ENCODE results near the gene WDR1. TPM values are rescaled to one million over a fixed set of nuclear protein-coding genes. Genes with fewer than 3 reads are reported as not detected.

WDR1 gene
- total and polyA plus RNA-seq, 4 donors: 159 to 593 (median 273) TPM

GRCh38 chr4:10140866-10141759, 24.5 kb upstream of the WDR1 start:
- Histone ChIP-seq H3K36me3 (ENCODE audit: control insufficient read depth in 1 of 2, insufficient read depth in 2 of 2, low read length in 1 of 2) (no peaks in the 10 kb centered on the region), H3K4me1 (ENCODE audit: control insufficient read depth in 1 of 2, insufficient read depth in 2 of 2, low read length in 2 of 2) (no peaks in the 10 kb centered on the region), H3K27ac (ENCODE audit: low read depth in 1 of 2, low read length in 2 of 2) (no peak overlapping the region), H3K9me3 (ENCODE audit: control insufficient read depth, low read length) (no peaks in the 10 kb centered on the region), H3K4me3 (ENCODE audit: low read length in 2 of 2) (no peak overlapping the region), H3K27me3 (ENCODE audit: control insufficient read depth in 1 of 2, insufficient read depth in 2 of 2, low read length in 1 of 2) (no peaks in the 10 kb centered on the region)
- ATAC-seq (ENCODE audit: low FRiP score) (no peak), DNase-seq (no peak)
- 46 to 47% methylated on average over 10 of the region's 10 CpGs for WGBS, 2 donors
- intact Hi-C loops (cut with DNase I): no loop called here

GRCh38 chr4:10139518-10139917, 22.9 kb upstream of the WDR1 start:
- Histone ChIP-seq H3K27ac (ENCODE audit: low read depth in 1 of 2, low read length in 2 of 2) (no peak overlapping the region), H3K4me3 (ENCODE audit: low read length in 2 of 2) (no peak overlapping the region), H3K27me3 (ENCODE audit: control insufficient read depth in 1 of 2, insufficient read depth in 2 of 2, low read length in 1 of 2) (no peaks in the 10 kb centered on the region), H3K9me3 (ENCODE audit: control insufficient read depth, low read length) (no peaks in the 10 kb centered on the region), H3K4me1 (ENCODE audit: control insufficient read depth in 1 of 2, insufficient read depth in 2 of 2, low read length in 2 of 2) (no peaks in the 10 kb centered on the region), H3K36me3 (ENCODE audit: control insufficient read depth in 1 of 2, insufficient read depth in 2 of 2, low read length in 1 of 2) (no peaks in the 10 kb centered on the region)
- ATAC-seq (ENCODE audit: low FRiP score) (no peak), DNase-seq (no peak)
- WGBS, 2 donors: 86 to 89% methylated on average over 2 of the region's 2 CpGs
- intact Hi-C loops (cut with DNase I): no loop called here

- intact Hi-C loops (cut with DNase I): no loop called here
- H3K4me1 ChIP-seq (ENCODE audit: control insufficient read depth in 1 of 2, insufficient read depth in 2 of 2, low read length in 2 of 2): no peaks in the 10 kb centered on the region
- WGBS, 2 donors: 50 to 52% methylated on average over 3 of the region's 3 CpGs
- no peak overlapping the region for H3K4me3 ChIP-seq (ENCODE audit: low read length in 2 of 2)
- no peaks in the 10 kb centered on the region for H3K36me3 ChIP-seq (ENCODE audit: control insufficient read depth in 1 of 2, insufficient read depth in 2 of 2, low read length in 1 of 2)
- no peaks in the 10 kb centered on the region for H3K9me3 ChIP-seq (ENCODE audit: control insufficient read depth, low read length)
- no peaks in the 10 kb centered on the region for H3K27me3 ChIP-seq (ENCODE audit: control insufficient read depth in 1 of 2, insufficient read depth in 2 of 2, low read length in 1 of 2)
- DNase-seq: no peak
- no peak overlapping the region for H3K27ac ChIP-seq (ENCODE audit: low read depth in 1 of 2, low read length in 2 of 2)
- no peak for ATAC-seq (ENCODE audit: low FRiP score)
Measured at GRCh38 chr4:10135260-10135659, 18.7 kb upstream of the WDR1 start.

- Histone ChIP-seq H3K36me3 (ENCODE audit: control insufficient read depth in 1 of 2, insufficient read depth in 2 of 2, low read length in 1 of 2) (no peaks in the 10 kb centered on the region), H3K4me1 (ENCODE audit: control insufficient read depth in 1 of 2, insufficient read depth in 2 of 2, low read length in 2 of 2) (no peaks in the 10 kb centered on the region), H3K4me3 (ENCODE audit: low read length in 2 of 2) (no peak overlapping the region), H3K9me3 (ENCODE audit: control insufficient read depth, low read length) (no peaks in the 10 kb centered on the region), H3K27me3 (ENCODE audit: control insufficient read depth in 1 of 2, insufficient read depth in 2 of 2, low read length in 1 of 2) (no peaks in the 10 kb centered on the region), H3K27ac (ENCODE audit: low read depth in 1 of 2, low read length in 2 of 2) (no peak overlapping the region)
- DNase-seq: no peak
- WGBS, 2 donors: 95 to 96% methylated on average over 5 of the region's 5 CpGs
- ATAC-seq (ENCODE audit: low FRiP score): no peak
- intact Hi-C loops (cut with DNase I): no loop called here
Measured at GRCh38 chr4:10134141-10134540, 17.5 kb upstream of the WDR1 start.

- Histone ChIP-seq H3K4me3 (ENCODE audit: low read length in 2 of 2) (no peak overlapping the region), H3K36me3 (ENCODE audit: control insufficient read depth in 1 of 2, insufficient read depth in 2 of 2, low read length in 1 of 2) (no peaks in the 10 kb centered on the region), H3K27me3 (ENCODE audit: control insufficient read depth in 1 of 2, insufficient read depth in 2 of 2, low read length in 1 of 2) (no peaks in the 10 kb centered on the region), H3K4me1 (ENCODE audit: control insufficient read depth in 1 of 2, insufficient read depth in 2 of 2, low read length in 2 of 2) (no peaks in the 10 kb centered on the region), H3K9me3 (ENCODE audit: control insufficient read depth, low read length) (no peaks in the 10 kb centered on the region), H3K27ac (ENCODE audit: low read depth in 1 of 2, low read length in 2 of 2) (no peak overlapping the region)
- intact Hi-C loops (cut with DNase I): no loop called here
- DNase-seq: no peak
- ATAC-seq (ENCODE audit: low FRiP score): no peak
- 89 to 93% methylated on average over 10 of the region's 10 CpGs for WGBS, 2 donors
Measured at GRCh38 chr4:10131202-10131601, 14.6 kb upstream of the WDR1 start.

- Histone ChIP-seq H3K4me3 (ENCODE audit: low read length in 2 of 2) (no peak overlapping the region), H3K27ac (ENCODE audit: low read depth in 1 of 2, low read length in 2 of 2) (no peak overlapping the region), H3K9me3 (ENCODE audit: control insufficient read depth, low read length) (no peaks in the 10 kb centered on the region), H3K36me3 (ENCODE audit: control insufficient read depth in 1 of 2, insufficient read depth in 2 of 2, low read length in 1 of 2) (no peaks in the 10 kb centered on the region), H3K4me1 (ENCODE audit: control insufficient read depth in 1 of 2, insufficient read depth in 2 of 2, low read length in 2 of 2) (no peaks in the 10 kb centered on the region), H3K27me3 (ENCODE audit: control insufficient read depth in 1 of 2, insufficient read depth in 2 of 2, low read length in 1 of 2) (no peaks in the 10 kb centered on the region)
- WGBS, 2 donors: 53 to 58% methylated on average over 14 of the region's 14 CpGs
- intact Hi-C loops (cut with DNase I): no loop called here
- no peak for ATAC-seq (ENCODE audit: low FRiP score)
- DNase-seq: no peak
Measured at GRCh38 chr4:10130178-10130888, 13.7 kb upstream of the WDR1 start.

GRCh38 chr4:10129196-10130177, 12.9 kb upstream of the WDR1 start:
- Histone ChIP-seq H3K27ac (ENCODE audit: low read depth in 1 of 2, low read length in 2 of 2) (no peak overlapping the region), H3K4me3 (ENCODE audit: low read length in 2 of 2) (no peak overlapping the region), H3K36me3 (ENCODE audit: control insufficient read depth in 1 of 2, insufficient read depth in 2 of 2, low read length in 1 of 2) (no peaks in the 10 kb centered on the region), H3K4me1 (ENCODE audit: control insufficient read depth in 1 of 2, insufficient read depth in 2 of 2, low read length in 2 of 2) (no peaks in the 10 kb centered on the region), H3K9me3 (ENCODE audit: control insufficient read depth, low read length) (no peaks in the 10 kb centered on the region), H3K27me3 (ENCODE audit: control insufficient read depth in 1 of 2, insufficient read depth in 2 of 2, low read length in 1 of 2) (no peaks in the 10 kb centered on the region)
- ATAC-seq (ENCODE audit: low FRiP score): peak; percentile 44
- no peak for DNase-seq
- WGBS, 2 donors: 59 to 65% methylated on average over 13 of the region's 13 CpGs
- intact Hi-C loops (cut with DNase I): no loop called here

- 70 to 82% methylated on average over 2 of the region's 2 CpGs for WGBS, 2 donors
- intact Hi-C loops (cut with DNase I): no loop called here
- Histone ChIP-seq H3K9me3 (ENCODE audit: control insufficient read depth, low read length) (no peaks in the 10 kb centered on the region), H3K27me3 (ENCODE audit: control insufficient read depth in 1 of 2, insufficient read depth in 2 of 2, low read length in 1 of 2) (no peaks in the 10 kb centered on the region), H3K4me3 (ENCODE audit: low read length in 2 of 2) (no peak overlapping the region), H3K27ac (ENCODE audit: low read depth in 1 of 2, low read length in 2 of 2) (no peak overlapping the region), H3K4me1 (ENCODE audit: control insufficient read depth in 1 of 2, insufficient read depth in 2 of 2, low read length in 2 of 2) (no peaks in the 10 kb centered on the region), H3K36me3 (ENCODE audit: control insufficient read depth in 1 of 2, insufficient read depth in 2 of 2, low read length in 1 of 2) (no peaks in the 10 kb centered on the region)
- ATAC-seq (ENCODE audit: low FRiP score) (no peak), DNase-seq (no peak)
Measured at GRCh38 chr4:10128761-10129160, 12.2 kb upstream of the WDR1 start.
